TTC549 (cell line): Measurements from ENCODE around the gene MCRS1.
"Not testable (repeated sequence)": the region's sequence is repeated elsewhere in the genome, so short reads cannot be mapped to it uniquely, and the experiment has no call there.

Experiments used
- FAIRE-seq: peaks from 2 replicates; lab custom pipeline; 2012; peaks lifted over from hg19 to GRCh38; lab: Jason Lieb, UNC

Gene MCRS1

DNA sequence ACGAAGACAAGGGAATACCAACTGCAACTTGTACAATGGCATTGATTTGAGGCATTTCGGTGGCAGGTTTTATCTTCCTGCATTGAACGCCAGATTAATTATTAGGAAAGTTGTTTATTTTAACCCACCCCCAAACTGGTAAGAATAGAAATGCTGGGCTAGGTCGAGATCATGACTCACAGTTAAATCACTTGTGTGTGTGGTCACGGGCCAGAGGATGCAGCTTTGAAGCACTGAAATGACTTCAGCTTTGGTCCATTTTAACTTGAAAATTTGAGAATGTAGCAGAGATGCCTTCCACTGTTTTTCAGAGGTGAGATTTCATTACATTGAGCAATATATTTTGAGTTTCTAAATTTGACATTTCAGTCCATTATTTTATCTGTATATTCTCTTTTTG, 52.7 kb downstream of the MCRS1 start:
- no peak for FAIRE-seq

- no peak for FAIRE-seq
Observed at GRCh38 chr12:49512546-49512945, 55.4 kb downstream of the MCRS1 start.

DNA sequence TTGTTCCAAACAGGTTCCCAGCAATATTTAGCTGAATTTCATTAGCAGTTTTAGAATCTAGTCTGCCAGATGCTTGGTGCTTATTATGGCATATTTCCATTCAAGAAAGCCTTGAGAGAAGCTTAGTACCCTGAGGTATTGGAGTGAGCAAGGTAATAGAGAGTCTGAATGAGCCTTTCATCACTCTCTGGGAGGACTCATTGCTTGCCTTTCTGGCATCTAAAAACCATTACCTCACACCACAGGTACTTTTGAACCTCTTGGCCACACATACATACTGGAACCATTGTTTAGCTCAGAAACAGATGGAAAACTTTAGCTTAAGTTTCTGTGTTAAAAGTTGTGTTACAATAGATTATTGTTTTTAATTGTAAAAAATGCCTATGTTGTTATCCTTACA, 56.5 kb downstream of the MCRS1 start:
- FAIRE-seq, result no peak

DNA sequence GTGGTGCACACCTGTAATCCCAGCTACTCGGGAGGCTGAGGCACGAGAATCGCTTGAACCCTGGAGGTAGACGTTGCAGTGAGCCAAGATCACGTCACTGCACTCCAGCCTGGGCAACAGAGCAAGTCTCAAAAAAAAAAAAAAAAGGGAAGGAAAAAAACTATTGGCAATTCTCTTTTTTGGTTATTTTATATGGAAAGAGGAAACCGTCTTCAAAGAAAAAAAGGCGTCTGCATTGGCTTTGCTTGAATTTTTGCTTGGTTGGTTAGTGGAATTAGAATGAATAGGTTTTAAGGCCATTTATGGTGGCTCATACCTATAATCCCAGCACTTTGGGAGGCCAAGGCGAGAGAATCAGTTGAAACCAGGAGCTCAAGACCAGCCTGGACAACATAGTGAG, 58.3 kb downstream of the MCRS1 start:
- not testable (repeated sequence) for FAIRE-seq
